SU-DHL-6 (cell line): ENCODE measurements around the gene SGSM1.

ENCODE experiments used
- H2AFZ ChIP-seq: fragments of 200-600 bp; sonication (generic); 2 replicates; pipeline ENCODE4 v1.6.1; 2014; ENCODE audit warnings: low read depth, mild to moderate bottlenecking, moderate library complexity, mixed read lengths, antibody characterized with exemption, low read length; ENCODE audit not compliant: severe bottlenecking
- H3F3A ChIP-seq: fragments of 200-600 bp; shearing (Covaris generic); 2 replicates; pipeline ENCODE4 v1.6.0; 2016; ENCODE audit warnings: antibody characterized with exemption, mild to moderate bottlenecking; ENCODE audit not compliant: insufficient read depth
- H3K27ac ChIP-seq: fragments of 200-600 bp; sonication (generic); 2 replicates; pipeline ENCODE4 v1.5.1; 2016; ENCODE audit warnings: low read depth, mild to moderate bottlenecking, low read length, moderate library complexity, mixed read lengths
- H3K27me3 ChIP-seq: fragments of 200-600 bp; sonication (generic), shearing (Covaris generic); 2 replicates; pipeline ENCODE4 v1.6.0; 2014; ENCODE audit warnings: mild to moderate bottlenecking, low read length
- H3K36me3 ChIP-seq: fragments of 200-600 bp; sonication (generic); 2 replicates; pipeline ENCODE4 v1.6.1; 2014; ENCODE audit warnings: mild to moderate bottlenecking, low read length, mixed read lengths
- H3K4me2 ChIP-seq: fragments of 300-600, 200-600 bp; shearing (Covaris generic), sonication (generic); 2 replicates; pipeline ENCODE4 v1.6.0; 2014; ENCODE audit warnings: low read length, low read depth, mild to moderate bottlenecking; ENCODE audit not compliant: poor library complexity, severe bottlenecking
- H3K4me3 ChIP-seq: fragments of 200-600 bp; sonication (generic); 2 replicates; pipeline ENCODE4 v1.5.1; 2014; ENCODE audit warnings: antibody characterized with exemption, low read length, mild to moderate bottlenecking, mixed read lengths; ENCODE audit not compliant: insufficient read depth, poor library complexity, severe bottlenecking
- H3K79me2 ChIP-seq: fragments of 200-600 bp; sonication (generic); 2 replicates; pipeline ENCODE4 v1.6.1; 2014; ENCODE audit warnings: mild to moderate bottlenecking, low read length, moderate library complexity; ENCODE audit not compliant: insufficient read depth
- H3K9ac ChIP-seq: fragments of 200-600 bp; sonication (generic); 2 replicates; pipeline ENCODE4 v1.7.0; 2014; ENCODE audit warnings: mild to moderate bottlenecking, low read length
- H3K9me2 ChIP-seq: fragments of 200-600 bp; sonication (generic); replicated peaks from 2 replicates; pipeline ENCODE4 v1.6.1; 2014; ENCODE audit warnings: low read length; ENCODE audit not compliant: insufficient read depth
- H3K9me3 ChIP-seq: fragments of 200-600 bp; sonication (generic); 2 replicates; pipeline ENCODE4 v1.6.1; 2014; ENCODE audit warnings: low read length, mixed read lengths; ENCODE audit not compliant: insufficient read depth
- H4K20me1 ChIP-seq: fragments of 200-600 bp; sonication (generic); 2 replicates; pipeline ENCODE4 v1.6.1; 2014; ENCODE audit warnings: low read depth, mild to moderate bottlenecking, antibody characterized with exemption, low read length, moderate library complexity, mixed read lengths
- EZH2phosphoT487 ChIP-seq: fragments of 200-600 bp; sonication (generic), shearing (Covaris generic); conservative IDR thresholded peaks from 2 replicates; pipeline ENCODE4 v1.6.1; 2018; ENCODE audit warnings: mild to moderate bottlenecking, antibody characterized with exemption, low read length, moderate library complexity, mixed read lengths
- TF ChIP-seq, protein P1 (sequence below): fragments of 200-600 bp; sonication (generic); IDR thresholded peaks from one replicate; pipeline ENCODE4 v1.5.1; 2017; ENCODE audit warnings: antibody characterized with exemption, mild to moderate bottlenecking, low read length, moderate library complexity; ENCODE audit not compliant: insufficient read depth, poor library complexity, severe bottlenecking

Gene SGSM1

DNA sequence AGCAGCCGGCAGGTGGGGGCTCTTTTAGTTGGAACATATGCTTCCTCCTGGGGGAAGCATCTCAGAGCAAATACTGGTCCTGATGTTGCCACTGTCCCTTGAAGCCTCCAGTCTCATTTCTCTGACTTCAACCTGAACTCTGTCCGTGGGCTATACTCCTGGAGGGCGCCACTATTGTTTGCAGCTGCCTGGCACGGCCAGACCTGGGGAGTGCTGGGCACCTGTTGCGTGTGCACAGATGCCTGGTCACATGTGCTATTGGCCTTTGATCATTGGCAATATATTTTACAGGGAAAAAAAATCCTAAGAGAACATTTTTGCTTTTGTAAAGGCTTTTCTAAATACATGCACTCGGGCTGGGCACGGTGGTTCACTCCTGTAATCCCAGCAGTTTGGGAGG lies 122.3 kb downstream of the SGSM1 start:
- H3K4me2 ChIP-seq = no peak overlapping the region
- H4K20me1 ChIP-seq = no peaks in the 10 kb centered on the region
- no peak for TF ChIP-seq EZH2phosphoT487
- TF ChIP-seq, protein P1, sequence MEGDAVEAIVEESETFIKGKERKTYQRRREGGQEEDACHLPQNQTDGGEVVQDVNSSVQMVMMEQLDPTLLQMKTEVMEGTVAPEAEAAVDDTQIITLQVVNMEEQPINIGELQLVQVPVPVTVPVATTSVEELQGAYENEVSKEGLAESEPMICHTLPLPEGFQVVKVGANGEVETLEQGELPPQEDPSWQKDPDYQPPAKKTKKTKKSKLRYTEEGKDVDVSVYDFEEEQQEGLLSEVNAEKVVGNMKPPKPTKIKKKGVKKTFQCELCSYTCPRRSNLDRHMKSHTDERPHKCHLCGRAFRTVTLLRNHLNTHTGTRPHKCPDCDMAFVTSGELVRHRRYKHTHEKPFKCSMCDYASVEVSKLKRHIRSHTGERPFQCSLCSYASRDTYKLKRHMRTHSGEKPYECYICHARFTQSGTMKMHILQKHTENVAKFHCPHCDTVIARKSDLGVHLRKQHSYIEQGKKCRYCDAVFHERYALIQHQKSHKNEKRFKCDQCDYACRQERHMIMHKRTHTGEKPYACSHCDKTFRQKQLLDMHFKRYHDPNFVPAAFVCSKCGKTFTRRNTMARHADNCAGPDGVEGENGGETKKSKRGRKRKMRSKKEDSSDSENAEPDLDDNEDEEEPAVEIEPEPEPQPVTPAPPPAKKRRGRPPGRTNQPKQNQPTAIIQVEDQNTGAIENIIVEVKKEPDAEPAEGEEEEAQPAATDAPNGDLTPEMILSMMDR = no peak
- H3K9me2 ChIP-seq = no peaks in the 10 kb centered on the region
- H3K4me3 ChIP-seq = no peak overlapping the region
- H3F3A ChIP-seq = no peaks in the 10 kb centered on the region
- H2AFZ ChIP-seq = no peak overlapping the region
- H3K79me2 ChIP-seq = no peaks in the 10 kb centered on the region
- no peaks in the 10 kb centered on the region for H3K9me3 ChIP-seq
- H3K27ac ChIP-seq = no peak overlapping the region
- no peaks in the 10 kb centered on the region for H3K36me3 ChIP-seq
- no peak overlapping the region for H3K9ac ChIP-seq
- no peaks in the 10 kb centered on the region for H3K27me3 ChIP-seq

DNA sequence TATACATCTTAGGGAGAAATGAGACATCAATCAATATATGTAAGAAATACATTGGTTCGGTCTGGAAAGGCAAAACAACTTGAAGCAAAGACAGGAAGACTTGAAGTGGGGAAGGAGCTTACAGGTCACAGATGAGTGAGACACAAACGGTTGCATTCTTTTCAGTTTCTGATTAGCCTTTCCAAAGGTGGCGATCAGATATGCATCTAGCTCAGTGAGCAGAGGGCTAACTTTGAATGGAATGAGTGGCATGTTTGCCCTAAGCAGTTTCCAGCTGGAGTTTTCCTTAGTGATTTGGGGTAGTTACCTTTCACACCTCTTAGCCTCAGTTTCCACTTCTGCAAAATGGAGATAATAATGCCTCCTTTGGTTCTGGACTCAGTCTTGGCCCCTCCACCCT lies 124.7 kb downstream of the SGSM1 start:
- Histone ChIP-seq H2AFZ (no peak overlapping the region), H3K79me2 (no peaks in the 10 kb centered on the region), H3K9me3 (no peaks in the 10 kb centered on the region), H3K4me2 (no peak overlapping the region), H3F3A (no peaks in the 10 kb centered on the region), H4K20me1 (no peaks in the 10 kb centered on the region), H3K9ac (no peak overlapping the region), H3K4me3 (no peak overlapping the region), H3K27ac (no peak overlapping the region), H3K27me3 (no peaks in the 10 kb centered on the region), H3K9me2 (no peaks in the 10 kb centered on the region), H3K36me3 (no peaks in the 10 kb centered on the region)
- no peak for TF ChIP-seq EZH2phosphoT487
- TF ChIP-seq, protein P1 = no peak

DNA sequence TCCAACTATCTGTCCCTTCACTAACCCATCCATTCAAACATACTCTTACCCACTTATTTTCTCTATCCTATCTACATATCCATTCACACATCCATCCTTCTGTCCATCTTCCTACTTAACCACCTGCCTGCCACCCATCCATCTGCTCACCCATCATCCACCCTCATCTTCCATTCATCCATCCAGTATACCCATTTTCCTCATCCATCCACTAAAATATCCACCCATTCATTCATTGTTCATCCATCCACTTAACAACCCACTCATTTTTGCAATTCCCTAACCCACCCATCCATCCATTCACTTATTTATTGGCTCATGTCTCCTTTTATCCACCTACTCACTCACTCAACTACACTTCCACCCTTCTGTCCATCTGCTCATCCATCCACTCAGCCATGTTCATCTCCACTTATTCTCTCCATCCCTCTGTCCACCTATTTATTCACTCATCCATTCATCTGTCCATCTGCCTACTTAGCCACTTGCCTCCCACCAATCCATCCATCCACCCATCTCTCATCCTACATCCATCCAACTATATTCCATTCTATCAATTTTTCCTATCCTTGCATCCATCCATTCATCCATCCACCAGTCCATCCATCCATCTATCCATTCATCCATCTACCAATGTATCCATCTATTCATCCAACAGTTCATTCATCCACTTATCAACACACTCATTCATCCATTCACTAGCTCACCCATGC lies 129.9 kb downstream of the SGSM1 start:
- H4K20me1 ChIP-seq = no peaks in the 10 kb centered on the region
- no peaks in the 10 kb centered on the region for H3K36me3 ChIP-seq
- H3K4me2 ChIP-seq = no peak overlapping the region
- no peaks in the 10 kb centered on the region for H3K9me3 ChIP-seq
- no peak overlapping the region for H3K9ac ChIP-seq
- no peaks in the 10 kb centered on the region for H3F3A ChIP-seq
- H3K4me3 ChIP-seq = no peak overlapping the region
- TF ChIP-seq, protein P1 = no peak
- no peak for TF ChIP-seq EZH2phosphoT487
- H3K9me2 ChIP-seq = no peaks in the 10 kb centered on the region
- H3K27me3 ChIP-seq = no peaks in the 10 kb centered on the region
- no peaks in the 10 kb centered on the region for H3K79me2 ChIP-seq
- H3K27ac ChIP-seq = no peak overlapping the region
- no peak overlapping the region for H2AFZ ChIP-seq
